Mammary epithelial cell (primary cell): ENCODE measurements around the gene FTH1.
A peak's percentile ranks its signal among the peaks of the same experiment; 100 is the strongest.

Experiments used
- EZH2 ChIP-seq: IDR thresholded peaks from 2 replicates; pipeline ENCODE4 v1.6.1; 2012; ENCODE audit warnings: low read length, inconsistent platforms, borderline replicate concordance
- TF ChIP-seq, protein P1 (sequence below), 2 donors: IDR thresholded peaks in 1 of 2; conservative IDR thresholded peaks in 1 of 2; 2 replicates each; pipeline ENCODE4 v1.5.1; 2011 to 2012; ENCODE audit warnings: inconsistent platforms in 2 of 2, low read length in 2 of 2, mild to moderate bottlenecking in 2 of 2, control low read depth in 1 of 2, low read depth in 1 of 2; ENCODE audit not compliant: insufficient read depth in 1 of 2; ENCODE audit errors: extremely low read depth in 1 of 2

DNA sequence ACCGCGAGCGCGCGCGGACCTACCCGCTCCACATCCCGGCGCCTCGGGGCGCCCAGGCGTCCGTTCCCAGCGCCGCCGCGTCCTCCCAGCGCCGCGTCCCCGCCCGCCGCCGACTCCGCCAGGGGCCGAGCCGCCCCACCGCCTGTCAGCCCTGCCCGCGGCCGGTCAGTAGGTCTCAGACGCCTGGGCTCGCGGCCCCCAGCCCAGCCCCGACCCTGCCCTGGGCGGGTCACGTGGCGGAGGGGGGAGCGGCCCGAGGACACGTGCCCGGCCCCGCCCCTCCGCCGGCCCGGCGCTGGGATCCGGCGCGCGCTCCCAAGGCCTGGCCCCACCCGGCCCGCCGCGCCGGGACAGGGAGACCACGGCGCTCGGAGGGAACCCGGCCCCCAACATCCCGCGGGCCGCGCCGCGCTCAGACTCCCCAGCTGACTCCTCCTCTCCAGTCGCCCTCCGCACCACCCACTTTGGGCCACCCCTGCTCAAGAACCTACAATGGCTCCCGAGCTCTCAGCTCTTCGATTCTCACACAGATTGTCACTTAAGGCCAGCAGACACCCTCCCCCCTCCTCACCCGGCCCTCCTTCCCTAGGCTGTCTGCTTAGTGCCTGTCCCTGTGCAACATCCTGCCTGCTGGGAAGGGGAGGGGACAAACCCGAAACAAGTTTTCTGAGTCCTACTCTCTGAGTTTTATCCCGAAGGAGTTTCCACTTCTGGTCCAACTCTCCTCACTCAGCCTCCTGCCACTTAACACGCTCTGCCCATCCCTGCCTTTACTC, 49.9 kb downstream of the FTH1 start, which contains the start of gene RAB3IL1:
- TF ChIP-seq EZH2 = peak; percentile 48
- TF ChIP-seq, protein P1, sequence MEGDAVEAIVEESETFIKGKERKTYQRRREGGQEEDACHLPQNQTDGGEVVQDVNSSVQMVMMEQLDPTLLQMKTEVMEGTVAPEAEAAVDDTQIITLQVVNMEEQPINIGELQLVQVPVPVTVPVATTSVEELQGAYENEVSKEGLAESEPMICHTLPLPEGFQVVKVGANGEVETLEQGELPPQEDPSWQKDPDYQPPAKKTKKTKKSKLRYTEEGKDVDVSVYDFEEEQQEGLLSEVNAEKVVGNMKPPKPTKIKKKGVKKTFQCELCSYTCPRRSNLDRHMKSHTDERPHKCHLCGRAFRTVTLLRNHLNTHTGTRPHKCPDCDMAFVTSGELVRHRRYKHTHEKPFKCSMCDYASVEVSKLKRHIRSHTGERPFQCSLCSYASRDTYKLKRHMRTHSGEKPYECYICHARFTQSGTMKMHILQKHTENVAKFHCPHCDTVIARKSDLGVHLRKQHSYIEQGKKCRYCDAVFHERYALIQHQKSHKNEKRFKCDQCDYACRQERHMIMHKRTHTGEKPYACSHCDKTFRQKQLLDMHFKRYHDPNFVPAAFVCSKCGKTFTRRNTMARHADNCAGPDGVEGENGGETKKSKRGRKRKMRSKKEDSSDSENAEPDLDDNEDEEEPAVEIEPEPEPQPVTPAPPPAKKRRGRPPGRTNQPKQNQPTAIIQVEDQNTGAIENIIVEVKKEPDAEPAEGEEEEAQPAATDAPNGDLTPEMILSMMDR (conservative IDR thresholded peaks at IDR 0.05 in 1 of 2, IDR thresholded peaks at IDR 0.05 in 1 of 2; ENCODE audit: extremely low read depth in 1 of 2, insufficient read depth in 1 of 2, low read depth in 1 of 2, low read length in 2 of 2) = no peak
